Gastrocnemius medialis (tissue), 4 donors: ENCODE data around the gene CDK16.

Experiments used
- POLR2A ChIP-seq, 2 donors: fragments of 450-650 bp; IDR thresholded peaks; one replicate each; pipeline ENCODE4 v1.6.1; 2017; ENCODE audit warnings: antibody characterized with exemption in 2 of 2, mild to moderate bottlenecking in 2 of 2, moderate library complexity in 2 of 2
- TF ChIP-seq, protein P1 (sequence below), 5 experiments: fragments of 450-650 bp in 3 of 5; fragments of 200-600 bp in 2 of 5; sonication (generic) in 2 of 5; IDR thresholded peaks in 4 of 5; conservative IDR thresholded peaks in 1 of 5; 1 replicate in 4 of 5; 2 replicates in 1 of 5; pipeline ENCODE4 v1.5.1; 2016 to 2019; ENCODE audit warnings: antibody characterized with exemption in 5 of 5, mild to moderate bottlenecking in 3 of 5, moderate library complexity in 3 of 5

DNA sequence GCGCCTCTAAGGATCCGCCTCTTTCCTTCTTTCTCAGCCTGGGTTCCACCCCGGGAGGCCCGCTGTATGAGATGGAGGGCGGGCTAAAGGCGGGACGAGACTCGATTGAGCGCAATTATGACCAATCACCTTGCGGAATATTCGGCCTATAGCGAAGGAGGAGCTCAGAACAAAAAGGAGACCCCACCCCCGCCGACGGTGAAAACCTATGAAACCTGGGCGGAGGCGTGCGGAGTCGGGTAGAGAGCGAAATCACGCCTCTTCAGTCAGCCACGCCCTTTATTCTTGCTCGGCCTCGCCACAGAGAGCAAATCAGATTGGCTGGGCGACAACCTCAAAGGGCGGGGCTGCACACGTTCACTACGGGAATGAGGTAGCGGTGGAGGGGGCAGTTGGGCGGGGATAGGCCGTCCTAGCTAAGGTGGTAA lies 615 bp upstream of the CDK16 start:
- no peak for TF ChIP-seq POLR2A (IDR thresholded peaks at IDR 0.05)
- TF ChIP-seq, protein P1, sequence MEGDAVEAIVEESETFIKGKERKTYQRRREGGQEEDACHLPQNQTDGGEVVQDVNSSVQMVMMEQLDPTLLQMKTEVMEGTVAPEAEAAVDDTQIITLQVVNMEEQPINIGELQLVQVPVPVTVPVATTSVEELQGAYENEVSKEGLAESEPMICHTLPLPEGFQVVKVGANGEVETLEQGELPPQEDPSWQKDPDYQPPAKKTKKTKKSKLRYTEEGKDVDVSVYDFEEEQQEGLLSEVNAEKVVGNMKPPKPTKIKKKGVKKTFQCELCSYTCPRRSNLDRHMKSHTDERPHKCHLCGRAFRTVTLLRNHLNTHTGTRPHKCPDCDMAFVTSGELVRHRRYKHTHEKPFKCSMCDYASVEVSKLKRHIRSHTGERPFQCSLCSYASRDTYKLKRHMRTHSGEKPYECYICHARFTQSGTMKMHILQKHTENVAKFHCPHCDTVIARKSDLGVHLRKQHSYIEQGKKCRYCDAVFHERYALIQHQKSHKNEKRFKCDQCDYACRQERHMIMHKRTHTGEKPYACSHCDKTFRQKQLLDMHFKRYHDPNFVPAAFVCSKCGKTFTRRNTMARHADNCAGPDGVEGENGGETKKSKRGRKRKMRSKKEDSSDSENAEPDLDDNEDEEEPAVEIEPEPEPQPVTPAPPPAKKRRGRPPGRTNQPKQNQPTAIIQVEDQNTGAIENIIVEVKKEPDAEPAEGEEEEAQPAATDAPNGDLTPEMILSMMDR (IDR thresholded peaks at IDR 0.05 in 4 of 5, conservative IDR thresholded peaks at IDR 0.05 in 1 of 5), result no peak
